IPS-20b (cell line): Measurements from ENCODE around the gene MAP2.

Experiments
- H3K27ac ChIP-seq: one replicate; pipeline ENCODE4 v1.5.1; 2013; ENCODE audit warnings: low read length
- H3K27me3 ChIP-seq: 2 replicates; pipeline ENCODE4 v1.6.1; 2013; ENCODE audit warnings: mild to moderate bottlenecking, low read length, inconsistent platforms; ENCODE audit not compliant: insufficient read depth
- H3K36me3 ChIP-seq: 2 replicates; pipeline ENCODE4 v1.6.1; 2013; ENCODE audit warnings: low read depth, mild to moderate bottlenecking, inconsistent platforms, low read length, moderate library complexity; ENCODE audit not compliant: insufficient read depth
- H3K4me1 ChIP-seq: 2 replicates; pipeline ENCODE4 v1.6.1; 2013; ENCODE audit warnings: mild to moderate bottlenecking, control low read depth, inconsistent platforms, low read length, moderate library complexity; ENCODE audit not compliant: insufficient read depth
- H3K4me3 ChIP-seq: 2 replicates; pipeline ENCODE4 v1.5.1; 2013; ENCODE audit warnings: mild to moderate bottlenecking, low read length, inconsistent platforms
- H3K9ac ChIP-seq: 2 replicates; pipeline ENCODE4 v1.6.1; 2013; ENCODE audit warnings: low read depth, mild to moderate bottlenecking, inconsistent platforms, low read length, moderate library complexity
- H3K9me3 ChIP-seq: 2 replicates; pipeline ENCODE4 v1.6.1; 2013; ENCODE audit warnings: mild to moderate bottlenecking, low read depth, low read length, inconsistent platforms; ENCODE audit not compliant: insufficient read depth

The MAP2 gene

DNA sequence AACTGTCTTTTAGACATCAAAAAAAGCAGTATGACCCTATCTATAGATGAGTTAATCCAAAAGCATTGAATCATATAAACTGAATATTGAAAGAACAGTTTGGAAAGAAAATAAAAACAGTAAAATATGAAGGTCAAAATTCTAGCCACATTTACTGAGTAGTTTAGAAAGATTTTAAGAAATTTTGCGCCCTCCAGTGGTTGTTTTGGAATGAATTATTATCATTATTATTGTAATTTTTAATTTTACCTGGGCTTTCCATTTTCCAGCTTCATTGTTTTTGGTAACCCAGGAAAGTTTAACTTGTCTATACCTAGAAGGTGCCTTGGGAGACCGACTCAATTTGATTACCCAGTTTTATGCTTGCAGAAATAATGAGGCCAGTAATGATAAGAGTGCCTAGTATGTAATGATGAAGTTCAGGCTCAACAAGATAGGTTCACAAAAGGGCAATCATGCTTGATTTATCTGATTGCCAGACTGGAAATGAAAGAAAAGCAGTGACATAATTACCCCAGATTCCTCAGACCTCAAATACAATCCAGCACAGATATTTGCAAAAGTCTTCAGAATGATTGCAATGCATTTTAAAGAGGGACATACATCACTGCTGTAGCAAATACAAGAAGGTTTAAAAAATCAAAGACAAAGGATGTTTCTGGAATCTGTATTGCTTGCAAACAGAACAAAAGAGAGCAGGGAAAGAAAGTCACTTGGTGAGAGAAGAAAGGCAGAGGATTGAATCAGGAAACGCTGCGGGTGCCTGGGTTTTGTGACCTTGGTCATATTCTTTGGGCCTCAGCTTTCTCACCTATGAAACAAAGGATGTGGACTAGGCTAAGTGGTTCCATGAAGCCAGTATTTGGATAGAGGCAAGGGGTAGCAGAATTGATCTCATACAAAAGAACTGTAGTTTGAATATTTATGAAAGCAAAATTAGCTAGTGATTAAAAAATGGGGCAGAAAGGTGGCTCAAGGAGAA is 153.8 kb downstream of the MAP2 start:
- Histone ChIP-seq H3K9ac (peak overlapping the region; percentile 16; the same call in 1 of the 2 replicates), H3K4me1 (peaks cover 26% of the 10 kb centered on the region), H3K36me3 (no peaks in the 10 kb centered on the region), H3K4me3 (peak overlapping the region; percentile 29; the same call in 1 of the 2 replicates), H3K9me3 (no peaks in the 10 kb centered on the region), H3K27me3 (no peaks in the 10 kb centered on the region), H3K27ac (no peak overlapping the region)

DNA sequence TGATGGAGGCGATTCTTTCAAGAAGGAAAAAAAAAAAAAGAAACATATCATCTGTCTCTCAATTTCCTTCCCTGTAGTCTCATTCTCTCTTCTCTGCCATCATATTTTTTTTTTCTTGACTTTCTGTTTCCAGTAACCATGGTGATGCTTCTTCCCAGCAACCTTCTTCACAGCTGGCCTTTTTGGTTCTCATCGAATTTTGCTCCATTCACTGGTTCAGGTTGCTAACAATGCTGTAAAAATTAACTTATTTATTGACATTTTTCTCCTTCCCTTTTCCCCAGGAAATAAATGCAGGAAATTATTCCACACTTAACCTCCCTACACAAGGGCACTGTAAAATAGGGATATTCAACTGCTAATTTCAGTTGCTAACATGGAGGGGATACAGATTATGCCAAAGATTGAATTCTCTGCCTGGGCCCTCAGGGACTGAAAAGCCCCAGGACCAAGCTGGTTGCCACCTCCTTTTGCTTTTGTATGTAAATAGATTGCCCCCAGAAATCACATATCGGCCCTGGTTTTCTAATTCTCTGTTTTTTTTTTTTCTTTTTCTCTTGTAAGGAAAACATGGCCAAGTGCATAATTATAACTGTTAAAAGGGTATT is 154.7 kb downstream of the MAP2 start:
- Histone ChIP-seq H3K36me3 (no peaks in the 10 kb centered on the region), H3K4me3 (peak overlapping the region; percentile 29; the same call in 1 of the 2 replicates), H3K9ac (peak overlapping the region; percentile 16; the same call in 1 of the 2 replicates)

DNA sequence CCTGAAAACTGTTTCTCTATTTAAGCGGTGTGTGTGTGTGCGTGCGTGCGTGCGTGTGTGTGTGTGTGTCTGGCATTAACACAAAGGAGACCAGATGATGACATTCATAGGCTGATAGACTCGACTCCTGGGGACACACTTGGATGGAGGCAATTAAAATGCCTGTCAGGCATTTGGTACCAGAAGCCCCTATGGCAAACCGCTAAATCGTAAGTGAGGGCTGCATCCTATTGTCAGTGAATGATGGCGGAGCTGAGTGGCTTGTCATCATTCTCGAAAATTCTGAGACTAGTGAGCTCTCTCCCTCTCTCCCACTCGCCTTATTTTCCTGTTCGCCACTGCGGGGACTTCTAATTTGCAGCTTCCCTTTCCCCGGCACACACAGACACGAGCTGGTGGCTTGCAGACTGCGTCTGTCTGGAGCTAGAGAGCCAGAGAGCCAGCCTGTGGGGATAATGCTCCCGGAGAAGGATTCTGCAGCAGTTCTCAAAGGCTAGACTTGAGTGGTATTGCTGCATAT is 155.4 kb downstream of the MAP2 start:
- no peak overlapping the region for H3K27ac ChIP-seq
- peak overlapping the region; percentile 22; the same call in 1 of the 2 replicates for H3K9ac ChIP-seq
- peak overlapping the region; percentile 49; the same call in 1 of the 2 replicates for H3K4me3 ChIP-seq
- peaks cover 26% of the 10 kb centered on the region for H3K4me1 ChIP-seq
- H3K9me3 ChIP-seq: no peaks in the 10 kb centered on the region
- no peaks in the 10 kb centered on the region for H3K36me3 ChIP-seq
- H3K27me3 ChIP-seq: no peaks in the 10 kb centered on the region

More for the DNA sequence above, 154.7 kb downstream of the MAP2 start:
- no peak overlapping the region for H3K27ac ChIP-seq
- H3K4me1 ChIP-seq: peaks cover 26% of the 10 kb centered on the region
- no peaks in the 10 kb centered on the region for H3K27me3 ChIP-seq
- H3K9me3 ChIP-seq: no peaks in the 10 kb centered on the region

DNA sequence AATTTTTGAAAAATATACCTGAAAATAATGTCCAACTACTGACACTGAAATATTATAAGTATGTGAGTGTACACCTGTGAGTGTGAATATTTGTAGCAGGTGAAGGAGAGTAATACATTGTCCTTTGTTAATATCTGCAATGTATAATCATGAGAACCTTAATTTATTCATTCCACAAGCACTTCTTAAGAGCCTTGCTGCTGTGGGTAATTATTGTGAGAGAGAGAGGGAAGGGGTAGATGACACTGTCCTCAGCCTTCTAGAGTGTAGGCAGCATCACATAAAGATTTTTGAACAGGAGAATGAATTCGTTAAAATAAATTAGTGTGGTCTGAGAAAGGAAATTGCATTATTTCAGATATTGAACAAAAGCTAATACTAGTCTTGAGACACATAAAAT is 157.2 kb downstream of the MAP2 start:
- no peaks in the 10 kb centered on the region for H3K36me3 ChIP-seq
- no peaks in the 10 kb centered on the region for H3K9me3 ChIP-seq
- H3K9ac ChIP-seq: no peak overlapping the region
- no peak overlapping the region for H3K4me3 ChIP-seq
- H3K4me1 ChIP-seq: peaks cover 29% of the 10 kb centered on the region
- no peaks in the 10 kb centered on the region for H3K27me3 ChIP-seq
- no peak overlapping the region for H3K27ac ChIP-seq

DNA sequence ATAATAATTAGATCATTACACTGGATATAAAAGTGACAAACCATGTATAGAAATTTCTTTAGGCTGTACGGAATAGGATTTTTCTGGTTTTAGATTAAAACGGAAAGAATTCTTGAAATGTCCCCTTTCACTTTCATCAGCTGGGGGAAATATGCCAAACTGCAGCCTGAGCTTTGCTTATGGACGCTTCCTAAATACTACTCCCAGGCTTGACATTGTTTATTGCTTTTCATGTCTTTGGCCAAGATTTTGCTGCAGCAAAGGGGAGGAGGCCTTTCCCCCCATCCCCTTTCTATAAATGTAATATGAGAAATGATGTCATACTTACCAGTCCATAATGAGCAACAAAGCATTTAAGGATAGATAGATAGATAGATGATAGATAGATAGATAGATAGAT is 158.4 kb downstream of the MAP2 start:
- H3K4me3 ChIP-seq: no peak overlapping the region
- H3K9me3 ChIP-seq: no peaks in the 10 kb centered on the region
- no peaks in the 10 kb centered on the region for H3K36me3 ChIP-seq
- peaks cover 24% of the 10 kb centered on the region for H3K4me1 ChIP-seq
- no peaks in the 10 kb centered on the region for H3K27me3 ChIP-seq
- no peak overlapping the region for H3K27ac ChIP-seq
- no peak overlapping the region for H3K9ac ChIP-seq

DNA sequence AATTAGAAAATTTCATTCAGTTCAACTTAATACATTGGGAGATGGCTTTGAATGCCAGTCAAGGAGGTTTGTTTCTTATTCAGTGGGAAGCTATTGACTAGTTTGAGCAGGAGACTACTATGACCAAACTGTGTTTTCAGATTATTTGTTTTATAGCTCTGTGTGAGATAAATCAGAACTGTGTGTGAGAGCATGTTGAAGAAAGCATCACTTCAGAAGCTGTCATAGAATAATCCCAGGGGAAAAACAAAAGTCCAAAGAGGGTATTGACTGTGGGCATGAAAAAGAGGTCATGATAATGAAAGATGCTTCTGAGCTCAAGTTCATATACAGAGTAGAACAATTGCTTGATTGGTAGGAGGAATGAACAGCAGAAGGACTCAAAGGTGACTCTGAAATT is 160.6 kb downstream of the MAP2 start:
- H3K27ac ChIP-seq: no peak overlapping the region
- no peak overlapping the region for H3K9ac ChIP-seq
- H3K9me3 ChIP-seq: no peaks in the 10 kb centered on the region
- no peaks in the 10 kb centered on the region for H3K36me3 ChIP-seq
- H3K4me1 ChIP-seq: peaks cover 6% of the 10 kb centered on the region; the same call in 1 of the 2 replicates
- H3K27me3 ChIP-seq: no peaks in the 10 kb centered on the region
- no peak overlapping the region for H3K4me3 ChIP-seq

DNA sequence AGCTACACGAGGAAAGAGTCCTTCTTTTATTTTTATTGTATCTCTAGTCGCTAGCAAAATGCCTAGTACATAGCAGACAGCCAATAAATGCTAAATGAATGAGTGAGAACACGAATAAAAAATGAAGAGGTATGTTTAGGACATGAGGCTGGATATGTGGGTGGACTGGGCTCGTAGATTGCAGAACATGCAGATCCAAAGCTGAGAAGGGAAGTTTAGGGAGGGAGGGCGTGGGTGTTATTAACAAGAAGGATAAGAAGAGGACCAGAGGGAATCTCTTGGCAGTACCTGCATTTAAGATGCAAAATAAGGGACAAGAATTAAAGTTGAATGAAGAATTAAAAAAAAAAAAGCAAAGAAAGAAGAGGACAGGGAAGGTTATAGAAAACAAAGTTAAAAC is 161.1 kb downstream of the MAP2 start:
- Histone ChIP-seq H3K4me1 (peaks cover 6% of the 10 kb centered on the region; the same call in 1 of the 2 replicates), H3K36me3 (no peaks in the 10 kb centered on the region), H3K9ac (no peak overlapping the region), H3K9me3 (no peaks in the 10 kb centered on the region), H3K4me3 (no peak overlapping the region), H3K27ac (no peak overlapping the region), H3K27me3 (no peaks in the 10 kb centered on the region)

DNA sequence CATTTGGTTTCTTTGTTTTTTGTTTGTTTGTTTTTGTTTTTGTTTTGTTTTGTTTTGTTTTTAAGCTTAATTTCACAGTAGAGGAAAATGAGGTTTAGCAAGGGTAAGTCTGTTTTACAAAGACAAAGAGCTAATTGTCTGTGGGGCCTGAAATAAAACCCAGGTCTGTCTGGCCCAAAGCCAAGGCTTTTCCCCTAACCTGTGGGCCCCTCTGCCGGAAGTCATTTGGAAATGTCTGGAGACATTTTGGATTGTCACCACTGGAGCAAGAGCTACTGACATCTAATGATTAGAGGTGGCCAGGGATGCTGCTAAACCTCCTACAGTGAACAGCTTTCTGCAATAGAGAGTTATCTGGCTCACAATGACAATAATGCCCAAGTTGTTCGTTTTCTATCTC is 167.2 kb downstream of the MAP2 start:
- Histone ChIP-seq H3K4me1 (no peaks in the 10 kb centered on the region), H3K36me3 (no peaks in the 10 kb centered on the region), H3K27ac (no peak overlapping the region), H3K4me3 (no peak overlapping the region), H3K9me3 (no peaks in the 10 kb centered on the region), H3K9ac (no peak overlapping the region), H3K27me3 (no peaks in the 10 kb centered on the region)

DNA sequence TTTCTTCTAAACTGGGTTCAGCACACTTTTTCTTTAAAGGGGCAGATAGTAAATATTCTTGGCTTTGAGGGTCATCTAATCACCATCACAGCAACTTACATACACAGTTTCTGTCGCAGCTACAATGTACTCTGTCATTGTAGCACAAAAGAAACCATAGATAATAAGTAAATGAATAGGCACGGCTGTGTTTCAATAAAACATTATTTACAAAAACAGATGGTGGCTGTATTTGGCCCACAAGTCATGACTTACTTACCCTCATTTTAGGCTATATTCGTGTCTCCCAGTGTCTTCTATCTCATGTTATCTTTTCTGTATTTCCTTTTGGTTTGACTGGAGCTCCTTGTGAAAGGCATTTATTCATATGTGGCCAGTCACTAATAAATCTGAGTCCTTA is 168.3 kb downstream of the MAP2 start:
- Histone ChIP-seq H3K4me1 (no peaks in the 10 kb centered on the region), H3K27ac (no peak overlapping the region), H3K27me3 (no peaks in the 10 kb centered on the region), H3K9ac (no peak overlapping the region), H3K4me3 (no peak overlapping the region), H3K36me3 (no peaks in the 10 kb centered on the region), H3K9me3 (no peaks in the 10 kb centered on the region)

DNA sequence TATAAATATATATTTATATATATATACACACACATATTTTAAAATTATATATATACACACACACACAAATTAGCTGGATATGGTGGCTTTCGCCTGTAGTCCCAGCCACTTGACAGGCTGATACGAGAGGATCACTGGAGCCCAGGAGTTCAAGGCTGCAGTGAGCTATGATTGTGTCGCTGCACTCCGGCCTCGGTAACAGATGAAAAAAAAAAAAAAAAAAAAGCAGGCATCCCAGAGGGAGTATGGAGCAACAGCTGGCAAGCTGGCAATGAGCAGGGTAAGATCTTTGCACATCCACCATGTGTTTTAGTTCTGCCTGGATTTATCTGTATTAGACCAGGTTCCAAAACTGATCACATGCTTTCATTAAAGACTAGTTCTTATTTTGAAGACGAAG is 170.1 kb downstream of the MAP2 start:
- no peaks in the 10 kb centered on the region for H3K27me3 ChIP-seq

DNA sequence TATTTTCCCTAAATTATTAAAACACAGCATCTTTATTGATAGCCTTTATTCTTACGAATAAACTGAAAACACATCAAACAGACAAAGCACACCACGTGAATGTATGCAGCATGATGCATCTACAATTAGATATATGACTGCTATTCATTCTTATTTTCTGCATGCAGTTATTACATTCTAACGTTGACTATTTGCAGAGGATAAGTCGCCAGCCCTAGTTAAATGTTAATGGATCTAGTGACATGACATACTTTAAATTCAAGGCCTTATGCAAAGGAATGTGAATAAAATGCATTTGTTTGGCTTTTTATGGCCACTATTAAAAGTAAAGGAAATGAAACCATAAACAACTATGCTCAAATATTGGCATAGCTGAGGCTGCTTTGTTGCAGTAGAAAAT is 172.4 kb downstream of the MAP2 start:
- no peaks in the 10 kb centered on the region for H3K9me3 ChIP-seq
- no peak overlapping the region for H3K4me3 ChIP-seq
- H3K4me1 ChIP-seq: peaks cover 8% of the 10 kb centered on the region; the same call in 1 of the 2 replicates
- H3K9ac ChIP-seq: no peak overlapping the region
- no peak overlapping the region for H3K27ac ChIP-seq
- H3K36me3 ChIP-seq: no peaks in the 10 kb centered on the region
- H3K27me3 ChIP-seq: no peaks in the 10 kb centered on the region

More for the DNA sequence above, 170.1 kb downstream of the MAP2 start:
- no peak overlapping the region for H3K27ac ChIP-seq
- no peak overlapping the region for H3K9ac ChIP-seq
- H3K36me3 ChIP-seq: no peaks in the 10 kb centered on the region
- H3K9me3 ChIP-seq: no peaks in the 10 kb centered on the region
- no peaks in the 10 kb centered on the region for H3K4me1 ChIP-seq
- no peak overlapping the region for H3K4me3 ChIP-seq
